ENCODE results near the gene MIXL1.

MIXL1 gene

DNA sequence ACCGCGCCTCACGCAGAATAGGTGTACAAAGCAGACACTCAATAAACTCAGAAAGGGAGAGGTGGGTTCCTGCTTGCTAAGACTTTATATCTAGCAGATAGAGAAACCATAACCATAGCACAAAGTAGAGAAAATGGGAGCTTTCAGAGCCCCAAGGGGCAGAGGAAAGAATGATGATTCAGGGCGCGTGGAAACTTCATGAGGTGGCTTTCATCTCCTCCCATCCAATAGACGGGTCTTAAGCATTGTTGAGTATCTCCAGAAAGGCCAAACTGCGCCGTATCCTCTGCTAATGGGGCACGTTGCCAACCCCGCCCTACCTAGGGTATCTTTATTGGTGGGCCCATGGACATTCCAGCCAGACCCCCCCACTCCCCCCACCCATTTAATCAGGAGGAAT lies 778 bp upstream of the MIXL1 start:
- TF ChIP-seq CREB1 (IDR thresholded peaks at IDR 0.05; ENCODE audit: low read depth), result no peak
- no peak for TF ChIP-seq RAD21 (IDR thresholded peaks at IDR 0.05; ENCODE audit: low read depth)
- TF ChIP-seq NFIC (IDR thresholded peaks at IDR 0.05), result no peak
- TF ChIP-seq FOXM1 (IDR thresholded peaks at IDR 0.05; ENCODE audit: borderline replicate concordance, low read depth), result no peak
- no peak for TF ChIP-seq ZBTB7A (IDR thresholded peaks at IDR 0.05; ENCODE audit: low read depth)
- no peak for TF ChIP-seq EGR1 (IDR thresholded peaks at IDR 0.05)
- TF ChIP-seq CEBPB (IDR thresholded peaks at IDR 0.05), result no peak
- no peak for TF ChIP-seq TCF12 (IDR thresholded peaks at IDR 0.05; ENCODE audit: low read depth)
- no peak for TF ChIP-seq EP300 (IDR thresholded peaks at IDR 0.05; ENCODE audit: borderline replicate concordance)
- TF ChIP-seq, protein P1, sequence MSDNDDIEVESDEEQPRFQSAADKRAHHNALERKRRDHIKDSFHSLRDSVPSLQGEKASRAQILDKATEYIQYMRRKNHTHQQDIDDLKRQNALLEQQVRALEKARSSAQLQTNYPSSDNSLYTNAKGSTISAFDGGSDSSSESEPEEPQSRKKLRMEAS (IDR thresholded peaks at IDR 0.05), result no peak
- TF ChIP-seq TEAD4 (IDR thresholded peaks at IDR 0.05), result no peak
- TF ChIP-seq, protein P2, sequence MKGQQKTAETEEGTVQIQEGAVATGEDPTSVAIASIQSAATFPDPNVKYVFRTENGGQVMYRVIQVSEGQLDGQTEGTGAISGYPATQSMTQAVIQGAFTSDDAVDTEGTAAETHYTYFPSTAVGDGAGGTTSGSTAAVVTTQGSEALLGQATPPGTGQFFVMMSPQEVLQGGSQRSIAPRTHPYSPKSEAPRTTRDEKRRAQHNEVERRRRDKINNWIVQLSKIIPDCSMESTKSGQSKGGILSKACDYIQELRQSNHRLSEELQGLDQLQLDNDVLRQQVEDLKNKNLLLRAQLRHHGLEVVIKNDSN (IDR thresholded peaks at IDR 0.05), result no peak
- no peak for TF ChIP-seq TAF1 (IDR thresholded peaks at IDR 0.05; ENCODE audit: low read depth)
- TF ChIP-seq, protein P3, sequence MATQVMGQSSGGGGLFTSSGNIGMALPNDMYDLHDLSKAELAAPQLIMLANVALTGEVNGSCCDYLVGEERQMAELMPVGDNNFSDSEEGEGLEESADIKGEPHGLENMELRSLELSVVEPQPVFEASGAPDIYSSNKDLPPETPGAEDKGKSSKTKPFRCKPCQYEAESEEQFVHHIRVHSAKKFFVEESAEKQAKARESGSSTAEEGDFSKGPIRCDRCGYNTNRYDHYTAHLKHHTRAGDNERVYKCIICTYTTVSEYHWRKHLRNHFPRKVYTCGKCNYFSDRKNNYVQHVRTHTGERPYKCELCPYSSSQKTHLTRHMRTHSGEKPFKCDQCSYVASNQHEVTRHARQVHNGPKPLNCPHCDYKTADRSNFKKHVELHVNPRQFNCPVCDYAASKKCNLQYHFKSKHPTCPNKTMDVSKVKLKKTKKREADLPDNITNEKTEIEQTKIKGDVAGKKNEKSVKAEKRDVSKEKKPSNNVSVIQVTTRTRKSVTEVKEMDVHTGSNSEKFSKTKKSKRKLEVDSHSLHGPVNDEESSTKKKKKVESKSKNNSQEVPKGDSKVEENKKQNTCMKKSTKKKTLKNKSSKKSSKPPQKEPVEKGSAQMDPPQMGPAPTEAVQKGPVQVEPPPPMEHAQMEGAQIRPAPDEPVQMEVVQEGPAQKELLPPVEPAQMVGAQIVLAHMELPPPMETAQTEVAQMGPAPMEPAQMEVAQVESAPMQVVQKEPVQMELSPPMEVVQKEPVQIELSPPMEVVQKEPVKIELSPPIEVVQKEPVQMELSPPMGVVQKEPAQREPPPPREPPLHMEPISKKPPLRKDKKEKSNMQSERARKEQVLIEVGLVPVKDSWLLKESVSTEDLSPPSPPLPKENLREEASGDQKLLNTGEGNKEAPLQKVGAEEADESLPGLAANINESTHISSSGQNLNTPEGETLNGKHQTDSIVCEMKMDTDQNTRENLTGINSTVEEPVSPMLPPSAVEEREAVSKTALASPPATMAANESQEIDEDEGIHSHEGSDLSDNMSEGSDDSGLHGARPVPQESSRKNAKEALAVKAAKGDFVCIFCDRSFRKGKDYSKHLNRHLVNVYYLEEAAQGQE (IDR thresholded peaks at IDR 0.05; ENCODE audit: low read depth), result no peak
- TF ChIP-seq YY1 (IDR thresholded peaks at IDR 0.05; ENCODE audit: low read depth), result no peak

DNA sequence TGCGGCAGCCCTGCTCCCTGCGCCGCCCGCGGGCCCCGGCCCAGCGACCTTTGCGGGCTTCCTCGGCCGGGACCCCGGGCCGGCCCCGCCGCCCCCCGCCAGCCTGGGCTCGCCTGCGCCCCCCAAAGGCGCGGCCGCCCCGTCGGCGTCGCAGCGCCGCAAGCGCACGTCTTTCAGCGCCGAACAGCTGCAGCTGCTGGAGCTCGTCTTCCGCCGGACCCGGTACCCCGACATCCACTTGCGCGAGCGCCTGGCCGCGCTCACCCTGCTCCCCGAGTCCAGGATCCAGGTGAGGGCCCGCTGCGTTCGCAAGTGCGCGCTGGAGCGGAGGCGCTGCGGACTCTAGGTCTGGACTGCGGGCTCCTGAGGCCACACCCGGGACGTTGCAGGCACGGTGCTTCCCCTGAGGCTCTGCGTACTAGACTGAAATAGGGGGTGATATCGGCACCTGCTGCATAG lies 351 bp downstream of the MIXL1 start:
- TF ChIP-seq TAF1 (IDR thresholded peaks at IDR 0.05; ENCODE audit: low read depth), result peak; percentile 22; the same call in 1 of the 2 replicates
- TF ChIP-seq TCF12 (IDR thresholded peaks at IDR 0.05; ENCODE audit: low read depth), result no peak
- no peak for TF ChIP-seq EGR1 (IDR thresholded peaks at IDR 0.05)
- TF ChIP-seq, protein P2 (IDR thresholded peaks at IDR 0.05), result no peak
- no peak for TF ChIP-seq CREB1 (IDR thresholded peaks at IDR 0.05; ENCODE audit: low read depth)
- no peak for TF ChIP-seq CEBPB (IDR thresholded peaks at IDR 0.05)
- TF ChIP-seq FOXM1 (IDR thresholded peaks at IDR 0.05; ENCODE audit: borderline replicate concordance, low read depth), result no peak
- TF ChIP-seq, protein P1 (IDR thresholded peaks at IDR 0.05), result peak; percentile 23; the same call in 1 of the 2 replicates
- TF ChIP-seq NFIC (IDR thresholded peaks at IDR 0.05), result no peak
- no peak for TF ChIP-seq EP300 (IDR thresholded peaks at IDR 0.05; ENCODE audit: borderline replicate concordance)
- no peak for TF ChIP-seq ZBTB7A (IDR thresholded peaks at IDR 0.05; ENCODE audit: low read depth)
- TF ChIP-seq, protein P3 (IDR thresholded peaks at IDR 0.05; ENCODE audit: low read depth), result no peak
- no peak for TF ChIP-seq RAD21 (IDR thresholded peaks at IDR 0.05; ENCODE audit: low read depth)
- no peak for TF ChIP-seq TEAD4 (IDR thresholded peaks at IDR 0.05)
- no peak for TF ChIP-seq YY1 (IDR thresholded peaks at IDR 0.05; ENCODE audit: low read depth)

DNA sequence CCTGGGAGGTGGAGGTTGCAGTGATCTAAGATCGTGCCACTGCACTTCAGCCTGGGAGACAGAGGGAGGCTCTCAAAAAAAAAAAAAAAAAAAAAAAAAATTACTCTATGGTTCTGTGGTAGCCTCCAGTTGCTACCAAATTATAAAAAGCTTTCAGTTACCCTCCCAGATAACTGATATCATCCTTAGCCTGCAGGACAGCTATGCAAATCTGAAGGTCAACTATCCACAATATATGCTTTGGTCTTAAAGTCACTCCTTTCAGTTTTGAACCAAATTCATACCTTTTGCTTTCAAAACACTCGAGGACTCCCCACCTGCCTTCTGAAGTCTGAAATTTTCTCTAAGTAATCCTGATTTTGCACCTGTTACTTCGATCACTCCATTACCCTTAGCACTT lies 3.1 kb downstream of the MIXL1 start:
- no peak for TF ChIP-seq TAF1 (IDR thresholded peaks at IDR 0.05; ENCODE audit: low read depth)
- TF ChIP-seq YY1 (IDR thresholded peaks at IDR 0.05; ENCODE audit: low read depth), result no peak

DNA sequence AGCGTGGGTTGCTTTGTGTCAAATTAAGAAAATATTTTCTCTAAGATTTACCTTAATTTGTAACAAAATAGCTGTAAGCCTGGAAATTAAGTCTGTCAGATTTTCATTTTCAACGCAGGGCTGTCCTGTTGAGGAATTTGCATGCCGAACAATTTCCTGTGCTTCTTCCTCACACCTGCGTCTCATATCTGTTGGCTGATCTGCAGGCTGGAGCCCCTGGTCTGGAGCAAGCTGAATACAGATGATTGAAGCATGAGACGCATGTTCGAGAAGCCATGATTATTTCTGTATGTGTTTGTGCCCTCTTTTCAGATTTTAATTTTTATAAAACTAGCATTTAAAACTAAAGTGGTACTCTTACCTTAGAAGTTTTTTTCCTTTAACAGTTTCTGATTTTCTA lies 9.8 kb downstream of the MIXL1 start:
- TF ChIP-seq, protein P1 (IDR thresholded peaks at IDR 0.05), result no peak
- TF ChIP-seq EGR1 (IDR thresholded peaks at IDR 0.05), result no peak
- no peak for TF ChIP-seq TAF1 (IDR thresholded peaks at IDR 0.05; ENCODE audit: low read depth)
- TF ChIP-seq EP300 (IDR thresholded peaks at IDR 0.05; ENCODE audit: borderline replicate concordance), result no peak
- TF ChIP-seq, protein P2 (IDR thresholded peaks at IDR 0.05), result no peak
- no peak for TF ChIP-seq CEBPB (IDR thresholded peaks at IDR 0.05)
- TF ChIP-seq FOXM1 (IDR thresholded peaks at IDR 0.05; ENCODE audit: borderline replicate concordance, low read depth), result no peak
- TF ChIP-seq TEAD4 (IDR thresholded peaks at IDR 0.05), result no peak
- TF ChIP-seq ZBTB7A (IDR thresholded peaks at IDR 0.05; ENCODE audit: low read depth), result no peak
- no peak for TF ChIP-seq RAD21 (IDR thresholded peaks at IDR 0.05; ENCODE audit: low read depth)
- TF ChIP-seq YY1 (IDR thresholded peaks at IDR 0.05; ENCODE audit: low read depth), result no peak
- TF ChIP-seq NFIC (IDR thresholded peaks at IDR 0.05), result no peak
- TF ChIP-seq TCF12 (IDR thresholded peaks at IDR 0.05; ENCODE audit: low read depth), result no peak
- no peak for TF ChIP-seq CREB1 (IDR thresholded peaks at IDR 0.05; ENCODE audit: low read depth)
- TF ChIP-seq, protein P3 (IDR thresholded peaks at IDR 0.05; ENCODE audit: low read depth), result no peak
